GM19025 (cell line): Measurements from ENCODE around the gene TTC23.
"Not testable (repeated sequence)": the region's sequence is repeated elsewhere in the genome, so short reads cannot be mapped to it uniquely, and the experiment has no call there.

Source experiments
- ATAC-seq: cut with Tn5 transposase; IDR thresholded peaks from one replicate; pipeline ENCODE4 v1.9.1; 2021; ENCODE audit warnings: mild to moderate bottlenecking, low read depth, moderate library complexity; ENCODE audit not compliant: unreplicated experiment

The TTC23 gene

GRCh38 chr15:99209326-99209725 is 40.1 kb downstream of the TTC23 start:
- no peak for ATAC-seq

DNA sequence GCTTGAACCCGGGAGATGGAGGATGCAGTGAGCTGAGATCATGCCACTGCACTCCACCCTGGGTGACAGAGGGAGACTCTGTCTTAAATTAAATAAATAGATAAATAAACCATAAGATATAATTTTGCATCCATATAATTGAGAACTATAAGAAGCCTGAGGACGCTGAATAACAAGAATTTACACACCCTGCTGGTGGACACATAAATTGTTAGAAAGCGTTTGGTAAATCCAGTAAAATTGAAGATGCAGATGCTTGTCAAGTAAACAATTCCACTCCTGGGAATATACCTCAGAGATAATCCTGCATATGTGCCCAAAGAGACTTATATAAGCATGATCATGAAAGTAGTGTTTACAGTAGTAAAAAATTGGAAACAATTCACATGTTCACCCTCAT is 41.7 kb downstream of the TTC23 start:
- ATAC-seq = no peak

DNA sequence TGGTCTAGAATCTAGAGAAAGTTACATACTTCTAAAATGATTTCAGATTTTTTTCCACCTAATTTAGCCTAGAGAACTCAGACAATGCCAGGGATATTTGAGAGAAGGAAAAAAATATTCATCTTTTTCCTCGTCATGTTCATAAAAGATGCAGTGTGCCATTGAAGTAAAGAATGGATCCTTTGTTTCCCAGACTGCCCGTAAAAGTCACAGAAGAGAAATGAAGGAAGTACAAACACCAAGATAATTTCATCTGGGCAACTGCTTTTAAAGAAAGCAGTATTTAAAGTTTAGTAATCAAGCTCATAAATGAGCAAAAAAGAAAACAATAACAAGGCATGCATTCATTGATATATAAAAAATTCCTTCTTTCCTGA is 47.2 kb downstream of the TTC23 start:
- no peak for ATAC-seq

- no peak for ATAC-seq
Observed at GRCh38 chr15:99201408-99202175, 47.8 kb downstream of the TTC23 start.

DNA sequence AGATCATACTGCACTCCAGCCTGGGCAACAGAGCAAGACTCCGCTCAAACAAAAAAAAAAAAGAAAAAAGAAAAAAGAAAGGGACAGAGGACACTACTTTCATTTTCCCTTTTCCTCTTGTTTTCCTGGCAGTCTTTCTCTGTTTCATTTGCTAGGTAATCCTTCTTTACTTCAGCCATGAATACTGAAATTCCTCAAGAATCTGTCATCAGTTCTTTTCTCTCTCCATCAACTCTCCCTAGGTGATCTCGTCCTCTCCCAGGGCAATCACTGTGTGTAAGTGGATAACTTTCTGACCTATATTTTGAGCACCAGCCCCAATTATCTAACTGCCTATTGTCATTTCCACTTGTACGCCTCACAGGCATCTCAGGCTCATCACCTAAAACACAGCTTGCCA is 51.5 kb downstream of the TTC23 start:
- ATAC-seq = no peak

DNA sequence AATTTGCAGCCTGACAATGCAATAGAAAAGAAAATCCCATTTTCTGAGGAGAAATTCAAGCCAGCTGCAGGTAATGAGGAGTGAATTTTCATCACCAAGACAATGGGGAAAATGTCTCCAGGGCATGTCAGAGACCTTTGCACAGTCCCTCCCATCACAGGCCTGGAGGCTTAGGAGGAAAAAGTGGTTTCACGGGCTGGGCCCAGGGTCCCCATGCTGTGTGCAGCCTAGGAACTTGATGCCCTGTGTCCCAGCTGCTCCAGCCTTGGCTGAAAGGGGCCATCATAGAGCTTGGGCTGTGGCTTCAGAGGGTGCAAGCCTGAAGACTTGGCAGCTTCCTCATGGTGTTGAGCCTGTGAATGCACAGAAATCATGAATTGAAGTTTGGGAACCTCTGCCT is 57.2 kb downstream of the TTC23 start:
- not testable (repeated sequence) for ATAC-seq

DNA sequence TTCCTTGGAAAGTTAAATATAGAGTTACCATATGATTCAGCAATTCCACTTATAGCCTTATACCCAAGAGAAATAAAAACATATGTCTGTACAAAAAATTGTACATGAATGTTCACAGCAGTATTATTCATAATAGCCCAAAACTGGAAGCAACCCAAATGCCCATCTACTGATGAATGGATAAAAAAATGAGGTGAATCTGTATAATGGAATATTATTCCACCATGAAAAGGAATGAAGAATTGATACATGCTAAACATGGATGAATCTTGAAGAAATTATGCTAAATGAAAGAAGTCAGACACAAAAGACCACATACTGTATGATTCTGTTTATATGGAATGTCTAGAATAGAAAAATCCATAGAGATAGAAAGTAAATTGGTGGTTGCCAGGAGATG is 61.4 kb downstream of the TTC23 start:
- no peak for ATAC-seq

DNA sequence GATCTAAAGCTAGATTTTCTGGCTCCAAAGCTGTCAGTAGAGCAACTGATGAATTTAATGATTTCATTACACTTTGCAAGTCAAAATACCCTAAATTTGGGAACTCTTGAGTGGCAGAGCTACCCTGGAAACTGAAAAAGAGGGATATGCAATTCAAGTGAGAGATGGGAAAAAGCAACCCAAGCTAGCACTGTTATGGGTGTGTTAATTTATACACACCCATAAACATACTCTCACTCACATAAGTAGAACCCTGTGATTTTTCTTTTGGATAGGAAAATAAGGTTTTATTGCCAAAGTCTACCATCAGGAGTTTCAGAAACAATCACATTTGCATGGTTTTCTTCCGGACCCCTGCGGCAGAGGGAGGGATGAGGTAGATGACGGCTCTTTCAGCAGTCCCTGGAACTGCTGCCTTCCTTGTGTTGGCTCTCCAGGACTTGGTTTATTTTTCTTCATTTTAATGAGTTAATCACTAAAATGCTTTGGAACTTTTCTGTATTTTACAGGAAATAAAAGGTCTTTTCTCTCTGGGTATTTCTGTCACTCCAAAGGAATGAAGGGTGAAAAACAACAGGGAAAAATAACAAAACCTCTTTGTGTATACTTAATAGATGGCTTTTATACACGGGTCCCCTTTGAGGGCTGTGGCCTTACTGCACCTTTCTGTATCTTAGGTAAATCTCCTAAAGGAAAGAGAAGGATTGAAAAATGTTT is 63.8 kb downstream of the TTC23 start:
- ATAC-seq = no peak

DNA sequence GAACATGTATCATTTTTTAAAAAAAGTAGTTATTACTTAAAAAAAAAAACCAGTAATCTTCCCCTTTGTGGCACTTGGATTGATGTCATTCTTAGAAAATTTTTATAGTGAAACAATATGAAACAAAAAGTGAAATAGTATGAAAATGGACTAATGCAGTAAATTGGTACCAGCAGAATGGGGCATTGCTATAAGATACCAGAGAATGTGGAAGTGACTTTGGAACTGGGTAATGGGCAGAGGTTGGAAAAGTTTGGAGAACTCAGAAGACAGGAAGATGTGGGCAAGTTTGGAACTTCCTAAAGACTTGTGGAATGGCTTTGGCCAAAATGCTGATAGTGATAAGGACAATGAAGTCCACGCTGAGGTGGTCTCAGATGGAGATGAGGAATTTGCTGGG is 66.6 kb downstream of the TTC23 start:
- no peak for ATAC-seq

DNA sequence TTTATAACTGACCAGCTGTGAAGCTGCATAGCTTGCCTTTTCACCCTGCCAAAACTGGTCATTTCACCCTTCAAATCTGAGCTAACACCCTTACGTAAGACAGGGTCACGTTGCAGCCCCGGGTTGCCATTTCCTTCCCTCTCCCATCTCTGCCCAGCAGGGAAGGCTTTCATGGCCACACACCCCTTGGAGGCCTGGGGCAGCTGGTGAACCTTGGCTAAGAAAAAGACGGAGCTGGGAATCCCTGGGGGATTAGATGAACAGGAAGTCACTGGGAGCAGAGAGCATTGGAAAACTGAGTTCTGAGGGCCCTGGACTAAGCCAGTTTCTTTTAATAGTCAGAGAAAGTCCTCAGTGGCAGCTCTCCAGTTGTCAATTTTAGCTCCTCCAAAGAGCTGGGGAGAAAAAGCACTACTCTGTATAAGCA is 67.8 kb downstream of the TTC23 start:
- ATAC-seq = no peak

GRCh38 chr15:99180964-99181306 is 68.4 kb downstream of the TTC23 start:
- ATAC-seq = no peak

- ATAC-seq = no peak
Observed at GRCh38 chr15:99180086-99180963, 69.1 kb downstream of the TTC23 start.

DNA sequence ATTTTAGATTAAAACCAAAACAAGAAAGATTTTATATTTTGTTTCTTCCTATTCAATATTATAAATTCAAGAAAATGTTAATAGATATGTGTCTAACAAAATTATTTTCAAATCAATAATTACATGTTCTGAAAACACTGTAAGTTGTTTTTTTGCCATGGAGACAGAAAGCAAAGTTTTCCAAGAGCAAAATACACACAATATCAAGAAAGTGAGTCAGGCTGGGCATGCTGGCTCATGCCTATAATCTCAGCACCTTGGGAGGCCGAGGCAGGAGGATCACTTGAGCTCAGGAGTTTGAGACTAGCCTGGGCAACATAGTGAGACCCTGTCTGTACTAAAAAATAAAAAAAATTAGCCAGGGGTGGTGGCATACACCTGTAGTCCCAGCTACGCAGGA is 71.7 kb downstream of the TTC23 start:
- no peak for ATAC-seq

DNA sequence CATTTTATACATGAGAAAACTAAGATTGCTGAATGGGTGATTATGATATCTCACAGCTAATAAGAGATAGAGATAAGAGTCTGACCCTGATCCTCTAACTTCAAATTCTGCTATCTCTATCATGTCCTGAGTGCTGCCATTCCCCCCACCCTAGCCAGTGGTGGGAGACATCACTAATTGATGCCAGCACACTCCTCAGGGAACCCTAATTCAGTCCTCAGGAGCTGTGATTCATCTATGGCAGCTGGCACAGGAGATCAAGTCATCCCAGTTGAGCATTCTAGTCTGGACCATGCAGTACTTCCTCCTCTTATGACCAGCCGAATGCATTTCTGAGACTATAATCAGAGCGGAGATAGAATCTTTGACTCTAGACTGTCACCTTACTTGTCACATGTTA is 72.6 kb downstream of the TTC23 start:
- no peak for ATAC-seq

GRCh38 chr15:99174567-99175395 is 74.6 kb downstream of the TTC23 start:
- no peak for ATAC-seq

DNA sequence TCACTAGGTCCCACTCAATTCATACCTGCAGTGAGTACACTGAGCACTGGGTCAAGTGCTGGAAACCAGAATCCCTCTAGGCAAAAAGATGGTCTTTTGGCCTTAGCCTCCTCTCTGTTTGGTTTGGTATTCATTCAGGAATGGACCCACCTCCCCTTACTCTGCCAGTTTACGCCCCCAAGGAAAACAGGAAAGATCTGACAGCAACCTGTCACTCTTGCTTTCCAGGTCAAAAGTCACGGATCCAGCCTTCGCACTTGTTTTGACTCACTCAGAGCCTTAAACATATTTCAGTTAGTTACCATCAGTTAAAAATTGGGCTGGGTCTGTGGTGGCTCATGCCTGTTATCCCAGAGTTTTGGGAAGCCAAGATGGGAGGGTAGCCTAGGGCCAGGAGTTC is 76.4 kb downstream of the TTC23 start:
- no peak for ATAC-seq

- no peak for ATAC-seq
Observed at GRCh38 chr15:99172171-99172570, 77.2 kb downstream of the TTC23 start.

- ATAC-seq = no peak
Observed at GRCh38 chr15:99170476-99171065, 78.8 kb downstream of the TTC23 start.

- no peak for ATAC-seq
Observed at GRCh38 chr15:99169769-99170311, 79.5 kb downstream of the TTC23 start.
